ENCODE data around the gene GPRC5C.

Gene GPRC5C

GRCh38 chr17:74433421-74434121 lies 1.7 kb downstream of the GPRC5C start:
- DNase-seq (ENCODE audit: low read depth in 2 of 2), result no peak

DNA sequence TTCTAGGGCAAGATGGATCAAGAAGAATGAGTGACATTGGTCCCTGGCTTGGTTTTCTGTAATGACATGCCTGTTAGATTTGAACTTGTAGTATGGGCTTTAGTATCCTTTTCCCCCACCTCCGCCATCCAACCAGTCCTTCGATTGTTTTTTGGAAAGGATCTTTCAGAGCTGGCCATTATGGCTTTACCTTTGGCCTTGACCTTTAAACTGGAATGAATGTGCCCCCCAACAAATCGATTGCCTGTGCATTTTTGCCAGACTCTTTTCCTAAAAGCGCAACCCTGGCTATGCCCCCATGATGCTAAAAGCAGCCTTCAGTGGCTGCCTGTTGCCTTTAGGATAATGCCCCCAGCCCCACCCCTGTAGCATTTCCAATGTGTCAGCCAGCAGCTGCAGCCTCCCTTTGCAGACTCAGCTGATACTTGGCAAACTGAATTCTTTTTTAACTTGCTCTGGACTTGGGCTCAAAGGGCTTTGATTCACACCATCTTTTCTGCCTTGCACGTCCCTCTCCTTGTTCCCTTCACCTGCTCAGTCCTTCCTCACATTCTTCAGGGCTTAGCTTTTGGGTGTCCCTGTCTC lies 4.0 kb downstream of the GPRC5C start:
- DNase-seq (ENCODE audit: low read depth in 2 of 2), result no peak

DNA sequence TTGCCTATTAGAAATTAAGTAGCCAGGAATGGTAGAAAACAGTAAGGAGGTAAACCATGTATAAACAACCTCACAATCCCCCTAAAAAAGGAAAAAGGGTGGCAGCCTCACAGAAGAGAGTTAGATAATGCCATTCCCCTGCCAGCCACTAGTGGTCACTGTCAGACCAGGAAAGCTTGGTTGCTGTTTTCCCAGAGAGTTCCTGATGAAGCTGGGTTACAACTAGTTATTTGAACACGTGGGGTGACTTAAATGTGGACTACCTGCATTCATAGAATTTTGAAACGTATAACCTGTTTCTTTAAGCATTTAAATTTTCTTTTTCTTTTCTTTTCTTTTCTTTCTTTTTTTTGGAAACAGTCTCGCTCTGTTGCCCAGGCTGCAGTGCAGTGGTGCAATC lies 5.8 kb downstream of the GPRC5C start:
- no peak for DNase-seq (ENCODE audit: low read depth in 2 of 2)

- no peak for DNase-seq (ENCODE audit: low read depth in 2 of 2)
These were observed 8.0 kb downstream of the GPRC5C start for GRCh38 chr17:74439691-74440567.

DNA sequence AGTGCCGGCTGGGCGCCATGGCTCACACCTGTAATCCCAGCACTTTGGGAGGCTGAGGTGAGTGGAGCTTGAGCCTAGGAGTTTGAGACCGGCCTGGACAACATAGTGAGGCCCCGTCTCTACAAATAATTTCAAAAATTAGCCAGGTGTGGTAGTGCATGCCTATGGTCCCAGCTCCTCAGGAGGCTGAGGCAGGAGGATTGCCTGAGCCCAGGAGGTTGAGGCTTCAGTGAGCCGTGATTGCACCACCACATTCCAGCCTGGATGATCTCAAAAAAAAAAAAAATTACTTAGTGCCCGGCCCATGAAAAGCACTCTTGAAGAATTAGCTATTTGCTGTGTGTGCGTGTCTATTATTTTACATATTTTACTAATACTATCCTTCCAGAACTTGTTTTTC lies 9.6 kb downstream of the GPRC5C start:
- no peak for DNase-seq (ENCODE audit: low read depth in 2 of 2)

- DNase-seq (ENCODE audit: low read depth in 2 of 2), result no peak
These were observed 10.4 kb downstream of the GPRC5C start for GRCh38 chr17:74442291-74442669.

- no peak for DNase-seq (ENCODE audit: low read depth in 2 of 2)
These were observed 11.0 kb downstream of the GPRC5C start for GRCh38 chr17:74442670-74443515.

DNA sequence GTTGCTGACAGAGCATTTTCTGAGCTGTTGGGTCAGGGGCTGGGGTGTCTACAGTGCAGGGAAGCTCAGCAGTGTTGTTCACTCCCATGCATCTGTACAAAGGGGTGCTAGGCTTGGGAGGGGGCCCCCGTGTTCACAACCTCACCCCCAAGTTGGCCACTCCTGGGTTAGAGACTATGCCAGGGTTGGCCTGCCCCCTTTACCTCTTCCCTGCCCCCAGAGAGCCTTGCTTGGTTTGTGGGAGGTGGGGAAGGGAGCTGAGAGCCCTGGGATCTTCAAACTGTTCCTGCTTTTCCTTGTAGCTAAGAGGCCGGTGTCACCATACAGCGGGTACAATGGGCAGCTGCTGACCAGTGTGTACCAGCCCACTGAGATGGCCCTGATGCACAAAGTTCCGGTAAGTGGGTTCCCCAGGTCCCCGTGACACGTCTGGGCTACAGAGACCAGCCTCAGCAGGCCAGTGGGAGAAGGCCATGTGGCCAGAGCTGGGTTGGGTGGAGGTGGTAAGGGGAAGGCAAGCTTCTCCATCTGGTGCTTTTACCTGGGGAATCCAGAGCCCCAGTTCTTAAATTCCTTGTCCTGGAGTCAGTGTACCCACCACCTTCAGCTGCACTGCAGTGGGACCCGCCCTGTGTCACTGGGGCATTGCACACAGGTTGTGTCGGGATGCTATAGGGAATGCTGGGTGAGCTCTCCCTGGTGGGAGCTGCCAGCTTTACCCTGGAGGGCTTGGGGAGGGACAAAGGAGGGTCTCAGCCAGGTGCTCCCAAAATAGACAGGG lies 11.8 kb downstream of the GPRC5C start:
- DNase-seq (ENCODE audit: low read depth in 2 of 2), result no peak

DNA sequence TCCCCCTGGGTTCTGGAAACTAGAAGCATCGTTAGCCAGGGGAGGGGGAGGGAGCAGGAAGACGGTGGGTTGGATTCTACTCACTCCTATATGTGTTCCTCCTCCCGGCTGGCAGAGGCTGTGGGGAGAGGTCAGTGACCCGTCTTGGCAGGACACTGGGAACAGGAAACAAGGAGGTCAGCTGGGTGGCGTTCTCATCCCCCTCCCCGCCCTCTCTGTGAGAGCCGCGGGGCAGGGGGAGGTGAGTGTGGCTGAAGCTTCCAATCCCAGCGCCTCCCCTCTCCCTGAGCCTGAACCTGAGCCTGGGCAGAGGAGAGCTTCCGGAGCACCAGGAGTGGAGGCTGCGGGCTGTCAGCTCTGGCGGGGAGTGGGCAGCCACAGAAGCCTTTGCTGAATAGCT lies 12.5 kb downstream of the GPRC5C start:
- DNase-seq (ENCODE audit: low read depth in 2 of 2), result no peak

- DNase-seq (ENCODE audit: low read depth in 2 of 2), result no peak
These were observed 13.3 kb downstream of the GPRC5C start for GRCh38 chr17:74445158-74445557.

DNA sequence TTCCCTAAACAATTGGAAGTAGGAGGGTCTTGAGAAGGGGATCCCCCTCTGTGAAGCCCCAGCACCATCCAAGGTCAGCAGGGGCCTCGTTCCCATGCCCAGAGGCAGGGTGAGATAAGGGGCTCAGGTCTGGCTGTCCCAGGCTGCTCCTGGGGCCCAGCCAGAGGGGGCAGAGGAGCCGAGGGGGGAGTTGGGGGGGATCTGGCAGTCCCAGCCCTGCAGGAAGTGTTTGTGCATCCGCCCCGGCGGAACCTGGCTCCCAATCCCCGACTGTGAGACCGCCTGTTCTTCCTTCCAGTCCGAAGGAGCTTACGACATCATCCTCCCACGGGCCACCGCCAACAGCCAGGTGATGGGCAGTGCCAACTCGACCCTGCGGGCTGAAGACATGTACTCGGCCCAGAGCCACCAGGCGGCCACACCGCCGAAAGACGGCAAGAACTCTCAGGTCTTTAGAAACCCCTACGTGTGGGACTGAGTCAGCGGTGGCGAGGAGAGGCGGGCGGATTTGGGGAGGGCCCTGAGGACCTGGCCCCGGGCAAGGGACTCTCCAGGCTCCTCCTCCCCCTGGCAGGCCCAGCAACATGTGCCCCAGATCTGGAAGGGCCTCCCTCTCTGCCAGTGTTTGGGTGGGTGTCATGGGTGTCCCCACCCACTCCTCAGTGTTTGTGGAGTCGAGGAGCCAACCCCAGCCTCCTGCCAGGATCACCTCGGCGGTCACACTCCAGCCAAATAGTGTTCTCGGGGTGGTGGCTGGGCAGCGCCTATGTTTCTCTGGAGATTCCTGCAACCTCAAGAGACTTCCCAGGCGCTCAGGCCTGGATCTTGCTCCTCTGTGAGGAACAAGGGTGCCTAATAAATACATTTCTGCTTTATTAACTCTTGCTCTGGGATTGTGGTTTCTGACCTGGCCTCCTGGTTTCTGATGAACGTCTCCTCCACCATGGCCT lies 14.9 kb downstream of the GPRC5C start:
- no peak for DNase-seq (ENCODE audit: low read depth in 2 of 2)

GRCh38 chr17:74447628-74448159 lies 15.8 kb downstream of the GPRC5C start:
- DNase-seq (ENCODE audit: low read depth in 2 of 2), result no peak

- no peak for DNase-seq (ENCODE audit: low read depth in 2 of 2)
These were observed 16.9 kb downstream of the GPRC5C start for GRCh38 chr17:74448756-74449155.

- no peak for DNase-seq (ENCODE audit: low read depth in 2 of 2)
These were observed 17.4 kb downstream of the GPRC5C start for GRCh38 chr17:74449306-74449705.

- no peak for DNase-seq (ENCODE audit: low read depth in 2 of 2)
These were observed 17.9 kb downstream of the GPRC5C start for GRCh38 chr17:74449773-74450172.

- no peak for DNase-seq (ENCODE audit: low read depth in 2 of 2)
These were observed 18.3 kb downstream of the GPRC5C start for GRCh38 chr17:74450231-74450630.

GRCh38 chr17:74450925-74451403 lies 19.1 kb downstream of the GPRC5C start:
- no peak for DNase-seq (ENCODE audit: low read depth in 2 of 2)

DNA sequence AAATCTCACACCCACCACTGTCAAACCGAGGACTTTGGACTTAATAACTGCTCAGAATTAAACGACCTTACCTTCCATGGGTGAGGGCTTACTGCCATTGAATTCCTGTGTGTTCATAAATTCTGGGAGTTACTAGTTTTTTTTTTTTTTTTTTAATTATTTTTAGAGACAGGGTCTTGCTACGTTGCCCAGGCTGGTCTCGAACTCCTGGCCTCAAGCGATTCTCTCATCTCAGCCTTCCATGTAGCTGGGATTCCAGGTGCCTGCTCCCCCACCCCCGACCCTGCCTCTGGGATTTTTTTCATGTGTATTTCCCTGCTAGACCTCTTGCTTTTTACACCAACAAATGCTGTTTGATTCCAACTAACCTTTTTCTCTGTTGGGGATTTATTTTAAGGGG lies 19.7 kb downstream of the GPRC5C start:
- no peak for DNase-seq (ENCODE audit: low read depth in 2 of 2)

GRCh38 chr17:74452033-74452840 lies 20.3 kb downstream of the GPRC5C start:
- DNase-seq (ENCODE audit: low read depth in 2 of 2), result no peak
